ENCODE measurements around the gene VTCN1. TPM values are rescaled to one million over a fixed set of nuclear protein-coding genes. Genes with fewer than 3 reads are reported as not detected.

Gene VTCN1
- total and polyA plus RNA-seq, 2 experiments from 2014 or later = 12.4 to 14.9 TPM

- Histone ChIP-seq H3K9me3 (ENCODE audit: low read depth) (no peaks in the 10 kb centered on the region), H3K4me1 (ENCODE audit: insufficient read depth) (no peaks in the 10 kb centered on the region), H3K36me3 (replicated peaks; ENCODE audit: insufficient read depth, low read depth) (no peaks in the 10 kb centered on the region), H3K27me3 (peaks cover 4% of the 10 kb centered on the region), H3K27ac (no peak overlapping the region), H3K79me2 (no peaks in the 10 kb centered on the region), H3K9me2 (replicated peaks; ENCODE audit: insufficient read depth) (no peaks in the 10 kb centered on the region), H2AFZ (no peak overlapping the region), H4K20me1 (ENCODE audit: insufficient read depth, poor library complexity, severe bottlenecking) (no peaks in the 10 kb centered on the region), H3K4me3 (no peak overlapping the region), H3K4me2 (no peak overlapping the region)
- 91% methylated on average over 4 of the region's 4 CpGs for WGBS (ENCODE audit: low lambda C conversion rate, missing lambda C conversion rate)
- no peak for DNase-seq (ENCODE audit: low spot score)
- TF ChIP-seq EZH2phosphoT487 (IDR thresholded peaks at IDR 0.05; ENCODE audit: low read depth, severe bottlenecking, unreplicated experiment) = no peak
- no peak for TF ChIP-seq EZH2 (IDR thresholded peaks at IDR 0.05; ENCODE audit: borderline replicate concordance)
- no peak for TF ChIP-seq CTCF (IDR thresholded peaks at IDR 0.05; ENCODE audit: poor library complexity)
Observed at GRCh38 chr1:117240547-117240946, 29.8 kb upstream of the VTCN1 start.

GRCh38 chr1:117239467-117239866 lies 28.7 kb upstream of the VTCN1 start:
- no peak for DNase-seq (ENCODE audit: low spot score)
- Histone ChIP-seq H3K4me3 (no peak overlapping the region), H3K27ac (no peak overlapping the region), H3K27me3 (peaks cover 2% of the 10 kb centered on the region), H2AFZ (no peak overlapping the region), H3K36me3 (replicated peaks; ENCODE audit: insufficient read depth, low read depth) (no peaks in the 10 kb centered on the region), H3K4me2 (no peak overlapping the region), H3K9me2 (replicated peaks; ENCODE audit: insufficient read depth) (no peaks in the 10 kb centered on the region), H3K79me2 (no peaks in the 10 kb centered on the region), H3K4me1 (ENCODE audit: insufficient read depth) (no peaks in the 10 kb centered on the region), H4K20me1 (ENCODE audit: insufficient read depth, poor library complexity, severe bottlenecking) (no peaks in the 10 kb centered on the region), H3K9me3 (ENCODE audit: low read depth) (no peaks in the 10 kb centered on the region)
- TF ChIP-seq EZH2 (IDR thresholded peaks at IDR 0.05; ENCODE audit: borderline replicate concordance) = no peak
- no peak for TF ChIP-seq EZH2phosphoT487 (IDR thresholded peaks at IDR 0.05; ENCODE audit: low read depth, severe bottlenecking, unreplicated experiment)
- TF ChIP-seq CTCF (IDR thresholded peaks at IDR 0.05; ENCODE audit: poor library complexity) = no peak

- H2AFZ ChIP-seq = no peak overlapping the region
- H3K4me2 ChIP-seq = no peak overlapping the region
- H3K79me2 ChIP-seq = no peaks in the 10 kb centered on the region
- H3K27me3 ChIP-seq = no peaks in the 10 kb centered on the region
- no peak for DNase-seq (ENCODE audit: low spot score)
- no peak overlapping the region for H3K27ac ChIP-seq
- H3K4me3 ChIP-seq = no peak overlapping the region
- no peaks in the 10 kb centered on the region for H3K9me3 ChIP-seq (ENCODE audit: low read depth)
- TF ChIP-seq EZH2 (IDR thresholded peaks at IDR 0.05; ENCODE audit: borderline replicate concordance) = no peak
- TF ChIP-seq EZH2phosphoT487 (IDR thresholded peaks at IDR 0.05; ENCODE audit: low read depth, severe bottlenecking, unreplicated experiment) = no peak
- no peak for TF ChIP-seq CTCF (IDR thresholded peaks at IDR 0.05; ENCODE audit: poor library complexity)
- no peaks in the 10 kb centered on the region for H3K36me3 ChIP-seq (replicated peaks; ENCODE audit: insufficient read depth, low read depth)
- no peaks in the 10 kb centered on the region for H3K4me1 ChIP-seq (ENCODE audit: insufficient read depth)
- H3K9me2 ChIP-seq (replicated peaks; ENCODE audit: insufficient read depth) = no peaks in the 10 kb centered on the region
- H4K20me1 ChIP-seq (ENCODE audit: insufficient read depth, poor library complexity, severe bottlenecking) = no peaks in the 10 kb centered on the region
- WGBS (ENCODE audit: low lambda C conversion rate, missing lambda C conversion rate) = 31% methylated on average over 1 of the region's 1 CpG
Observed at GRCh38 chr1:117237726-117238381, 27.1 kb upstream of the VTCN1 start.

Data from hepatocyte (in vitro differentiated cells).